H9 (cell line): ENCODE results near the gene TIMM13. TPM values are rescaled to one million over a fixed set of nuclear protein-coding genes. Genes with fewer than 3 reads are reported as not detected.

Experiments used
- DNase-seq: peaks from one replicate; pipeline ENCODE4 v3.0.0-alpha.2; 2017
- H2AFZ ChIP-seq: one replicate; pipeline ENCODE4 v1.6.1; 2013; ENCODE audit warnings: mild to moderate bottlenecking, low read length, control low read depth, moderate library complexity
- H2AK5ac ChIP-seq: 2 replicates; pipeline ENCODE4 v1.6.1; 2013; ENCODE audit warnings: low read length, control low read depth, mixed read lengths; ENCODE audit not compliant: insufficient read length
- H2BK120ac ChIP-seq: one replicate; pipeline ENCODE4 v1.6.1; 2013; ENCODE audit warnings: low read depth, mild to moderate bottlenecking, low read length, control low read depth, inconsistent platforms; ENCODE audit not compliant: poor library complexity, severe bottlenecking
- H2BK12ac ChIP-seq: 2 replicates; pipeline ENCODE4 v1.6.1; 2013; ENCODE audit warnings: low read length, control low read depth, mixed read lengths, low read depth; ENCODE audit not compliant: insufficient read length
- H2BK15ac ChIP-seq: 2 replicates; pipeline ENCODE4 v1.6.1; 2013; ENCODE audit warnings: low read depth, low read length, control low read depth
- H2BK20ac ChIP-seq: one replicate; pipeline ENCODE4 v1.6.1; 2013; ENCODE audit warnings: low read depth, mild to moderate bottlenecking, low read length, control low read depth, inconsistent platforms; ENCODE audit not compliant: poor library complexity, severe bottlenecking
- H2BK5ac ChIP-seq: 2 replicates; pipeline ENCODE4 v1.6.1; 2013; ENCODE audit warnings: low read length, control low read depth, mixed read lengths; ENCODE audit not compliant: insufficient read length
- H3K14ac ChIP-seq: 2 replicates; pipeline ENCODE4 v1.6.1; 2013; ENCODE audit warnings: low read length, control low read depth; ENCODE audit not compliant: insufficient read depth
- H3K18ac ChIP-seq: 2 replicates; pipeline ENCODE4 v1.6.1; 2013; ENCODE audit warnings: low read depth, mild to moderate bottlenecking, mixed read lengths, low read length, control low read depth; ENCODE audit not compliant: insufficient read length
- H3K23ac ChIP-seq: 2 replicates; pipeline ENCODE4 v1.6.1; 2013; ENCODE audit warnings: low read length, control low read depth, mixed read lengths, low read depth; ENCODE audit not compliant: insufficient read length
- H3K23me2 ChIP-seq: 2 replicates; pipeline ENCODE4 v1.6.1; 2013; ENCODE audit warnings: low read depth, mild to moderate bottlenecking, mixed read lengths, low read length, control low read depth; ENCODE audit not compliant: insufficient read length, poor library complexity, severe bottlenecking
- H3K27ac ChIP-seq: 2 replicates; pipeline ENCODE4 v1.5.1; 2013; ENCODE audit warnings: low read length, control low read depth, mixed read lengths, low read depth; ENCODE audit not compliant: insufficient read length
- H3K27me3 ChIP-seq: 2 replicates; pipeline ENCODE4 v1.6.1; 2013; ENCODE audit warnings: low read length, control low read depth, inconsistent platforms; ENCODE audit not compliant: insufficient read depth
- H3K4ac ChIP-seq: 2 replicates; pipeline ENCODE4 v1.6.1; 2013; ENCODE audit warnings: low read depth, mild to moderate bottlenecking, control low read depth, inconsistent platforms, low read length, moderate library complexity
- H3K4me1 ChIP-seq: 2 replicates; pipeline ENCODE4 v1.6.1; 2013; ENCODE audit warnings: low read length, control low read depth, inconsistent platforms; ENCODE audit not compliant: insufficient read depth
- H3K4me2 ChIP-seq: 2 replicates; pipeline ENCODE4 v1.6.1; 2013; ENCODE audit warnings: low read length, control low read depth, mixed read lengths; ENCODE audit not compliant: insufficient read length, insufficient read depth
- H3K56ac ChIP-seq: 2 replicates; pipeline ENCODE4 v1.6.1; 2013; ENCODE audit warnings: low read depth, mild to moderate bottlenecking, mixed read lengths, low read length, control low read depth; ENCODE audit not compliant: insufficient read length
- H3K79me1 ChIP-seq: 2 replicates; pipeline ENCODE4 v1.6.1; 2013; ENCODE audit warnings: low read depth, mild to moderate bottlenecking, moderate library complexity, low read length, control low read depth, inconsistent platforms; ENCODE audit not compliant: insufficient read depth, poor library complexity, severe bottlenecking
- H3K79me2 ChIP-seq: 2 replicates; pipeline ENCODE4 v1.6.1; 2013; ENCODE audit warnings: low read length, control low read depth, inconsistent platforms; ENCODE audit not compliant: insufficient read depth
- H3K9ac ChIP-seq: 2 replicates; pipeline ENCODE4 v1.6.1; 2013; ENCODE audit warnings: low read length, control low read depth, mixed read lengths; ENCODE audit not compliant: insufficient read length; ENCODE audit errors: extremely low read depth
- H3K9me3 ChIP-seq: one replicate; pipeline ENCODE4 v1.6.1; 2013; ENCODE audit warnings: low read depth, low read length, inconsistent platforms; ENCODE audit not compliant: control insufficient read depth
- H3T11ph ChIP-seq: one replicate; pipeline ENCODE4 v1.6.1; 2013; ENCODE audit warnings: mild to moderate bottlenecking, low read length, control low read depth, inconsistent platforms
- H4K20me1 ChIP-seq: one replicate; pipeline ENCODE4 v1.6.1; 2013; ENCODE audit not compliant: control insufficient read depth, insufficient read length, insufficient read depth
- H4K5ac ChIP-seq: 2 replicates; pipeline ENCODE4 v1.6.1; 2013; ENCODE audit warnings: low read depth, mild to moderate bottlenecking, mixed read lengths, low read length, control low read depth; ENCODE audit not compliant: insufficient read length
- H4K8ac ChIP-seq: replicated peaks from 2 replicates; pipeline ENCODE4 v1.6.1; 2013; ENCODE audit warnings: low read length, control low read depth, mixed read lengths, low read depth; ENCODE audit not compliant: insufficient read length
- H4K91ac ChIP-seq: 2 replicates; pipeline ENCODE4 v1.6.1; 2013; ENCODE audit warnings: low read depth, mild to moderate bottlenecking, moderate library complexity, mixed read lengths, low read length, control low read depth; ENCODE audit not compliant: insufficient read length
- H3K27ac Mint-ChIP-seq, 3 experiments: 2 replicates in 2 of 3; 3 replicates in 1 of 3; pipeline ENCODE4 v1.8.0; 2020 to 2021; ENCODE audit warnings: mixed read lengths in 3 of 3, mild to moderate bottlenecking in 1 of 3, moderate library complexity in 1 of 3
- H3K27me3 Mint-ChIP-seq: 2 replicates; pipeline ENCODE4 v1.8.0; 2021; ENCODE audit warnings: low read depth, mild to moderate bottlenecking, moderate library complexity, mixed read lengths
- H3K36me3 Mint-ChIP-seq, 3 experiments: 2 replicates in 2 of 3; 3 replicates in 1 of 3; pipeline ENCODE4 v1.8.0; 2020 to 2021; ENCODE audit warnings: low read depth in 3 of 3, mixed read lengths in 3 of 3; ENCODE audit not compliant: insufficient read depth in 1 of 3
- H3K4me1 Mint-ChIP-seq, 2 experiments: 2 replicates each; pipeline ENCODE4 v1.8.0; 2020; ENCODE audit warnings: mixed read lengths in 2 of 2
- H3K4me3 Mint-ChIP-seq, 2 experiments: 2 replicates in 1 of 2; 3 replicates in 1 of 2; pipeline ENCODE4 v1.8.0; 2020 to 2021; ENCODE audit warnings: mild to moderate bottlenecking in 2 of 2, mixed read lengths in 2 of 2, moderate library complexity in 1 of 2
- H3K9me3 Mint-ChIP-seq, 2 experiments: 2 replicates in 1 of 2; 3 replicates in 1 of 2; pipeline ENCODE4 v1.8.0; 2020; ENCODE audit warnings: mild to moderate bottlenecking in 2 of 2, mixed read lengths in 2 of 2, moderate library complexity in 1 of 2
- WGBS: extraction: QIAGEN DNeasy Blood & Tissue Kit; methylation state at CpG from one replicate; pipeline ENCODE4 v1.1.7; 2013; ENCODE audit warnings: missing lambda C conversion rate, low lambda C conversion rate, mixed read lengths; ENCODE audit not compliant: insufficient read length; ENCODE audit errors: extremely low coverage; 5-methylcytosine and 5-hydroxymethylcytosine counted together
- total RNA-seq: library from RNA; stranded (reverse); gene quantifications from 2 replicates; pipeline ENCODE4 v1.2.1, GENCODE V29; 2021
- TF ChIP-seq, protein P1 (sequence below): fragments of 200-600 bp; sonication (generic); conservative IDR thresholded peaks from 3 replicates; pipeline ENCODE4 v1.8.0; 2021; ENCODE audit warnings: antibody characterized with exemption, mild to moderate bottlenecking

The TIMM13 gene
- total RNA-seq, 1 experiment from 2014 or later: 214 TPM

DNA sequence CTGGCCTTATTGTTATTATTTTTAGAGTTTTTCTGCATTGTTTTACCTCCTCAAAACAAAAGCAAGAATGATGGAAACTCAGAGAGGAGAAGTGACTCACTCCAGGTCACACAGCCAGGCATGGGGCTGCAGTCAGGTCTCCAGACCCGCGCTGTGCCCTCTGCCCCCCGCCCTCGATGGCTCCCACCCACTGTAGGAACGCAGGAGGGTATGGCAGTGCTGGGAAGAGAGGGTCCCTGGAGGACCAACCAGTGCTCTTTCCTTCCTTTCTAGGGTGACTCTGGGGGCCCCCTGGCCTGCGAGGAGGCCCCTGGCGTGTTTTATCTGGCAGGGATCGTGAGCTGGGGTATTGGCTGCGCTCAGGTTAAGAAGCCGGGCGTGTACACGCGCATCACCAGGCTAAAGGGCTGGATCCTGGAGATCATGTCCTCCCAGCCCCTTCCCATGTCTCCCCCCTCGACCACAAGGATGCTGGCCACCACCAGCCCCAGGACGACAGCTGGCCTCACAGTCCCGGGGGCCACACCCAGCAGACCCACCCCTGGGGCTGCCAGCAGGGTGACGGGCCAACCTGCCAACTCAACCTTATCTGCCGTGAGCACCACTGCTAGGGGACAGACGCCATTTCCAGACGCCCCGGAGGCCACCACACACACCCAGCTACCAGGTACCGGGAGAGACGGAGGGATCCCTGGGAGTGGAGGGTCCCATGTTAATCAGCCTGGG, 5.6 kb downstream of the TIMM13 start:
- Histone ChIP-seq H4K5ac (no peak overlapping the region), H3K9ac (no peak overlapping the region), H3K4me1 (no peaks in the 10 kb centered on the region), H2BK12ac (no peak overlapping the region), H2BK15ac (no peak overlapping the region), H3K56ac (no peak overlapping the region), H3K27ac (no peak overlapping the region), H3K23me2 (peaks cover 7% of the 10 kb centered on the region), H3K27me3 (no peaks in the 10 kb centered on the region), H2BK5ac (no peak overlapping the region), H3T11ph (no peak overlapping the region), H2AFZ (no peak overlapping the region), H3K4ac (no peak overlapping the region), H3K14ac (no peak overlapping the region; the same call in 1 of the 2 replicates), H2AK5ac (no peak overlapping the region), H3K23ac (no peak overlapping the region), H3K18ac (no peak overlapping the region), H4K91ac (no peak overlapping the region), H3K79me1 (no peaks in the 10 kb centered on the region), H3K9me3 (no peaks in the 10 kb centered on the region), H2BK120ac (no peak overlapping the region), H3K4me2 (no peak overlapping the region), H4K8ac (no peak overlapping the region), H3K79me2 (peaks cover 2% of the 10 kb centered on the region; the same call in 1 of the 2 replicates), H2BK20ac (no peak overlapping the region), H4K20me1 (no peaks in the 10 kb centered on the region)
- TF ChIP-seq, protein P1, sequence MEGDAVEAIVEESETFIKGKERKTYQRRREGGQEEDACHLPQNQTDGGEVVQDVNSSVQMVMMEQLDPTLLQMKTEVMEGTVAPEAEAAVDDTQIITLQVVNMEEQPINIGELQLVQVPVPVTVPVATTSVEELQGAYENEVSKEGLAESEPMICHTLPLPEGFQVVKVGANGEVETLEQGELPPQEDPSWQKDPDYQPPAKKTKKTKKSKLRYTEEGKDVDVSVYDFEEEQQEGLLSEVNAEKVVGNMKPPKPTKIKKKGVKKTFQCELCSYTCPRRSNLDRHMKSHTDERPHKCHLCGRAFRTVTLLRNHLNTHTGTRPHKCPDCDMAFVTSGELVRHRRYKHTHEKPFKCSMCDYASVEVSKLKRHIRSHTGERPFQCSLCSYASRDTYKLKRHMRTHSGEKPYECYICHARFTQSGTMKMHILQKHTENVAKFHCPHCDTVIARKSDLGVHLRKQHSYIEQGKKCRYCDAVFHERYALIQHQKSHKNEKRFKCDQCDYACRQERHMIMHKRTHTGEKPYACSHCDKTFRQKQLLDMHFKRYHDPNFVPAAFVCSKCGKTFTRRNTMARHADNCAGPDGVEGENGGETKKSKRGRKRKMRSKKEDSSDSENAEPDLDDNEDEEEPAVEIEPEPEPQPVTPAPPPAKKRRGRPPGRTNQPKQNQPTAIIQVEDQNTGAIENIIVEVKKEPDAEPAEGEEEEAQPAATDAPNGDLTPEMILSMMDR: no peak
- peak; percentile 21 for DNase-seq
- Mint-ChIP-seq H3K27ac (no peak overlapping the region; a peak in 1 of 7 replicates), H3K9me3 (no peaks in the 10 kb centered on the region), H3K27me3 (no peaks in the 10 kb centered on the region; the same call in 1 of the 2 replicates), H3K36me3 (peaks cover 8 to 19% (median 11%) of the 10 kb centered on the region in 3 experiments; a peak in 6 of 7 replicates), H3K4me3 (no peak overlapping the region), H3K4me1 (peaks cover 2 to 7% of the 10 kb centered on the region in 2 experiments)
- WGBS: no CpG with 5 or more reads among the region's 23 CpGs
